PFSK-1 (cell line): ENCODE measurements around the gene ACAD11.

Experiments used
- TAF1 ChIP-seq: IDR thresholded peaks from 2 replicates; pipeline ENCODE4 v1.6.1; 2012; ENCODE audit warnings: low read length, control low read depth, borderline replicate concordance; ENCODE audit not compliant: insufficient read depth
- TF ChIP-seq, protein P1 (sequence below), 2 experiments: IDR thresholded peaks; 2 replicates each; pipeline versions ENCODE4 v1.6.1 to v1.8.0; 2011 to 2012; ENCODE audit warnings: low read depth in 2 of 2, low read length in 2 of 2, control low read depth in 1 of 2, inconsistent platforms in 1 of 2, mild to moderate bottlenecking in 1 of 2, moderate library complexity in 1 of 2; ENCODE audit not compliant: insufficient read depth in 1 of 2

DNA sequence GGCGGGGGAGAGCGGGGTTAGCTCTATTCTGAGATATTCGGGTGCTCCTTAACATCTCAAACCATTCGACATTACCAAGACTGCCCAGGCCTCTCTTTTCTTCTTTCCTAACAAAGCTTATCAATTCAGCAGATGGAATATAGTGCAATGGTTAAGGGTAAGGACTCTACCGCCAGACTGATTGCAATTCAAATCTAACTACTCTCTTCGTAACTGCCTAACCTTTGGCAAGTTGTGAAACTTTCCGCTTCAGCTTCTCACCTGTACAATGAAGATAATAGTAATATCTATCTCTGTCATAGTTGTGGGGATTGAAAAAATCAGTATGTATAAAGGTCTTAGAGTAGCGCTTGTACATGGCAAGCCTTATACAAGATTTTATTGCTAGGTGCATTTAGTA lies 1.5 kb upstream of the ACAD11 start:
- no peak for TF ChIP-seq TAF1
- TF ChIP-seq, protein P1, sequence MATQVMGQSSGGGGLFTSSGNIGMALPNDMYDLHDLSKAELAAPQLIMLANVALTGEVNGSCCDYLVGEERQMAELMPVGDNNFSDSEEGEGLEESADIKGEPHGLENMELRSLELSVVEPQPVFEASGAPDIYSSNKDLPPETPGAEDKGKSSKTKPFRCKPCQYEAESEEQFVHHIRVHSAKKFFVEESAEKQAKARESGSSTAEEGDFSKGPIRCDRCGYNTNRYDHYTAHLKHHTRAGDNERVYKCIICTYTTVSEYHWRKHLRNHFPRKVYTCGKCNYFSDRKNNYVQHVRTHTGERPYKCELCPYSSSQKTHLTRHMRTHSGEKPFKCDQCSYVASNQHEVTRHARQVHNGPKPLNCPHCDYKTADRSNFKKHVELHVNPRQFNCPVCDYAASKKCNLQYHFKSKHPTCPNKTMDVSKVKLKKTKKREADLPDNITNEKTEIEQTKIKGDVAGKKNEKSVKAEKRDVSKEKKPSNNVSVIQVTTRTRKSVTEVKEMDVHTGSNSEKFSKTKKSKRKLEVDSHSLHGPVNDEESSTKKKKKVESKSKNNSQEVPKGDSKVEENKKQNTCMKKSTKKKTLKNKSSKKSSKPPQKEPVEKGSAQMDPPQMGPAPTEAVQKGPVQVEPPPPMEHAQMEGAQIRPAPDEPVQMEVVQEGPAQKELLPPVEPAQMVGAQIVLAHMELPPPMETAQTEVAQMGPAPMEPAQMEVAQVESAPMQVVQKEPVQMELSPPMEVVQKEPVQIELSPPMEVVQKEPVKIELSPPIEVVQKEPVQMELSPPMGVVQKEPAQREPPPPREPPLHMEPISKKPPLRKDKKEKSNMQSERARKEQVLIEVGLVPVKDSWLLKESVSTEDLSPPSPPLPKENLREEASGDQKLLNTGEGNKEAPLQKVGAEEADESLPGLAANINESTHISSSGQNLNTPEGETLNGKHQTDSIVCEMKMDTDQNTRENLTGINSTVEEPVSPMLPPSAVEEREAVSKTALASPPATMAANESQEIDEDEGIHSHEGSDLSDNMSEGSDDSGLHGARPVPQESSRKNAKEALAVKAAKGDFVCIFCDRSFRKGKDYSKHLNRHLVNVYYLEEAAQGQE (IDR thresholded peaks at IDR 0.05; ENCODE audit: insufficient read depth in 1 of 2, low read depth in 2 of 2, low read length in 2 of 2): no peak
